Measurements from ENCODE around the gene DNAJB1. TPM values are rescaled to one million over a fixed set of nuclear protein-coding genes. Genes with fewer than 3 reads are reported as not detected.
A peak's percentile ranks its signal among the peaks of the same experiment; 100 is the strongest.

The DNAJB1 gene
- total RNA-seq, 1 donor from 2014 or later, result 83.3 TPM

GRCh38 chr19:14494411-14494810 is 23.8 kb downstream of the DNAJB1 start:
- no peak for TF ChIP-seq CTCF (conservative IDR thresholded peaks at IDR 0.05; ENCODE audit: low read depth, low read length)
- DNase-seq (ENCODE audit: low read depth), result no peak
- H3K4me3 ChIP-seq (ENCODE audit: low read depth, low read length), result peak overlapping the region; percentile 74

- DNase-seq (ENCODE audit: low read depth), result no peak
- no peak for TF ChIP-seq CTCF (conservative IDR thresholded peaks at IDR 0.05; ENCODE audit: low read depth, low read length)
- no peak overlapping the region for H3K4me3 ChIP-seq (ENCODE audit: low read depth, low read length)
These were observed 25.4 kb downstream of the DNAJB1 start for GRCh38 chr19:14492756-14493337.

- H3K4me3 ChIP-seq (ENCODE audit: low read depth, low read length), result no peak overlapping the region
- DNase-seq (ENCODE audit: low read depth), result no peak
- TF ChIP-seq CTCF (conservative IDR thresholded peaks at IDR 0.05; ENCODE audit: low read depth, low read length), result no peak
These were observed 30.6 kb downstream of the DNAJB1 start for GRCh38 chr19:14487370-14488125.

- DNase-seq (ENCODE audit: low read depth), result no peak
- TF ChIP-seq CTCF (conservative IDR thresholded peaks at IDR 0.05; ENCODE audit: low read depth, low read length), result no peak
- no peak overlapping the region for H3K4me3 ChIP-seq (ENCODE audit: low read depth, low read length)
These were observed 35.8 kb downstream of the DNAJB1 start for GRCh38 chr19:14482172-14482941.

GRCh38 chr19:14480700-14481079 is 37.5 kb downstream of the DNAJB1 start:
- H3K4me3 ChIP-seq (ENCODE audit: low read depth, low read length), result no peak overlapping the region
- DNase-seq (ENCODE audit: low read depth), result no peak
- no peak for TF ChIP-seq CTCF (conservative IDR thresholded peaks at IDR 0.05; ENCODE audit: low read depth, low read length)

GRCh38 chr19:14479975-14480699 is 38.1 kb downstream of the DNAJB1 start:
- peak; percentile 75 for TF ChIP-seq CTCF (conservative IDR thresholded peaks at IDR 0.05; ENCODE audit: low read depth, low read length)
- no peak for DNase-seq (ENCODE audit: low read depth)

More at GRCh38 chr19:14479975-14480699, 38.1 kb downstream of the DNAJB1 start:
- no peak overlapping the region for H3K4me3 ChIP-seq (ENCODE audit: low read depth, low read length)
